HG02623 (cell line): ENCODE data around the gene OSBPL8.
A peak's percentile ranks its signal among the peaks of the same experiment; 100 is the strongest.
"Not testable (repeated sequence)": the region's sequence is repeated elsewhere in the genome, so short reads cannot be mapped to it uniquely, and the experiment has no call there.

Experiments
- ATAC-seq: cut with Tn5 transposase; IDR thresholded peaks from one replicate; pipeline ENCODE4 v1.9.1; 2021; ENCODE audit warnings: moderate library complexity; ENCODE audit not compliant: unreplicated experiment

The OSBPL8 gene

GRCh38 chr12:76428117-76428516, 131.5 kb downstream of the OSBPL8 start:
- no peak for ATAC-seq

GRCh38 chr12:76426160-76426559, 133.4 kb downstream of the OSBPL8 start:
- ATAC-seq: no peak

- no peak for ATAC-seq
These were observed 134.6 kb downstream of the OSBPL8 start for GRCh38 chr12:76424941-76425340.

- no peak for ATAC-seq
These were observed 136.8 kb downstream of the OSBPL8 start for GRCh38 chr12:76422543-76423438.

- no peak for ATAC-seq
These were observed 137.4 kb downstream of the OSBPL8 start for GRCh38 chr12:76422154-76422542.

- ATAC-seq: no peak
These were observed 138.5 kb downstream of the OSBPL8 start for GRCh38 chr12:76421046-76421445.

GRCh38 chr12:76420222-76420621, 139.3 kb downstream of the OSBPL8 start:
- ATAC-seq: no peak

GRCh38 chr12:76417116-76417515, 142.5 kb downstream of the OSBPL8 start:
- ATAC-seq: peak; percentile 86

- no peak for ATAC-seq
These were observed 146.4 kb downstream of the OSBPL8 start for GRCh38 chr12:76413121-76413520.

GRCh38 chr12:76410781-76411180, 148.8 kb downstream of the OSBPL8 start:
- no peak for ATAC-seq

GRCh38 chr12:76410371-76410770, 149.2 kb downstream of the OSBPL8 start:
- ATAC-seq: no peak

GRCh38 chr12:76409074-76409473, 150.5 kb downstream of the OSBPL8 start:
- ATAC-seq: no peak

- ATAC-seq: no peak
These were observed 151.9 kb downstream of the OSBPL8 start for GRCh38 chr12:76407710-76408109.

GRCh38 chr12:76402259-76402658, 157.3 kb downstream of the OSBPL8 start:
- ATAC-seq: no peak

GRCh38 chr12:76400136-76400535, 159.4 kb downstream of the OSBPL8 start:
- ATAC-seq: no peak

GRCh38 chr12:76399040-76399439, 160.5 kb downstream of the OSBPL8 start:
- ATAC-seq: no peak

GRCh38 chr12:76398106-76398505, 161.5 kb downstream of the OSBPL8 start:
- ATAC-seq: no peak

- ATAC-seq: no peak
These were observed 168.1 kb downstream of the OSBPL8 start for GRCh38 chr12:76391461-76391860.

- ATAC-seq: no peak
These were observed 172.0 kb downstream of the OSBPL8 start for GRCh38 chr12:76387614-76388013.

GRCh38 chr12:76384560-76384959, 175.0 kb downstream of the OSBPL8 start:
- ATAC-seq: no peak

GRCh38 chr12:76383988-76384387, 175.6 kb downstream of the OSBPL8 start:
- ATAC-seq: no peak

- ATAC-seq: no peak
These were observed 180.3 kb downstream of the OSBPL8 start for GRCh38 chr12:76379261-76379660.

- not testable (repeated sequence) for ATAC-seq
These were observed 182.7 kb downstream of the OSBPL8 start for GRCh38 chr12:76376876-76377275.
